ENCODE measurements around the gene RNASET2.

RNASET2 gene

DNA sequence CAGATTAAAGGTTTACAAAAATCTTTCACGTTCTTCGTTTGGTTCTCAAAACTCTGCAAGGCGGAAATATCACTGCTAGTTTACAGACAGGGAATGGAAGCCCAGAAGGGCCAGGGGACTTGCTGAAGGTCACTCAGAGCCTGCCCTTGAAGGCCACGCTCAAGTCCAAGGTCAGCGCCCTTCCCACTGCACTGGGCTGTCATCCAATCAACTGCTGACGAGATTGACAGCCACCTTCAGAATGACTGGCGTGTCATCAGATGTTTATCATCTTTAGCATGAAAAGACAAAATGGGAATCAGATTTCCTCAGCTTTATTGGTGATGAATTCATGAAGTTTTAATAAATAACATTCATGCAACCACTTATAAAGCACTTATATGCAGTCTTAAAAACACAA lies 16.5 kb downstream of the RNASET2 start:
- Mint-ChIP-seq H3K4me3 (no peak overlapping the region), H3K36me3 (ENCODE audit: low read depth) (peaks cover 55% of the 10 kb centered on the region), H3K4me1 (peaks cover 18% of the 10 kb centered on the region), H3K27me3 (ENCODE audit: low read depth, poor library complexity) (peaks cover 3% of the 10 kb centered on the region), H3K9me3 (peaks cover 20% of the 10 kb centered on the region), H3K27ac (no peak overlapping the region)
- DNase-seq = no peak
- TF ChIP-seq, protein P1, sequence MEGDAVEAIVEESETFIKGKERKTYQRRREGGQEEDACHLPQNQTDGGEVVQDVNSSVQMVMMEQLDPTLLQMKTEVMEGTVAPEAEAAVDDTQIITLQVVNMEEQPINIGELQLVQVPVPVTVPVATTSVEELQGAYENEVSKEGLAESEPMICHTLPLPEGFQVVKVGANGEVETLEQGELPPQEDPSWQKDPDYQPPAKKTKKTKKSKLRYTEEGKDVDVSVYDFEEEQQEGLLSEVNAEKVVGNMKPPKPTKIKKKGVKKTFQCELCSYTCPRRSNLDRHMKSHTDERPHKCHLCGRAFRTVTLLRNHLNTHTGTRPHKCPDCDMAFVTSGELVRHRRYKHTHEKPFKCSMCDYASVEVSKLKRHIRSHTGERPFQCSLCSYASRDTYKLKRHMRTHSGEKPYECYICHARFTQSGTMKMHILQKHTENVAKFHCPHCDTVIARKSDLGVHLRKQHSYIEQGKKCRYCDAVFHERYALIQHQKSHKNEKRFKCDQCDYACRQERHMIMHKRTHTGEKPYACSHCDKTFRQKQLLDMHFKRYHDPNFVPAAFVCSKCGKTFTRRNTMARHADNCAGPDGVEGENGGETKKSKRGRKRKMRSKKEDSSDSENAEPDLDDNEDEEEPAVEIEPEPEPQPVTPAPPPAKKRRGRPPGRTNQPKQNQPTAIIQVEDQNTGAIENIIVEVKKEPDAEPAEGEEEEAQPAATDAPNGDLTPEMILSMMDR (IDR thresholded peaks at IDR 0.05) = no peak

- Mint-ChIP-seq H3K27ac (peak overlapping the region; percentile 14), H3K36me3 (ENCODE audit: low read depth) (peaks cover 56% of the 10 kb centered on the region), H3K4me1 (peaks cover 18% of the 10 kb centered on the region), H3K27me3 (ENCODE audit: low read depth, poor library complexity) (peaks cover 3% of the 10 kb centered on the region), H3K4me3 (no peak overlapping the region), H3K9me3 (peaks cover 17% of the 10 kb centered on the region)
- TF ChIP-seq, protein P1 (IDR thresholded peaks at IDR 0.05) = no peak
- no peak for DNase-seq
Observed at GRCh38 chr6:166939345-166939744, 17.0 kb downstream of the RNASET2 start.

GRCh38 chr6:166938704-166939103 lies 17.6 kb downstream of the RNASET2 start:
- H3K9me3 Mint-ChIP-seq = peaks cover 13% of the 10 kb centered on the region
- no peak for DNase-seq
- peaks cover 18% of the 10 kb centered on the region for H3K4me1 Mint-ChIP-seq
- no peak overlapping the region for H3K27ac Mint-ChIP-seq
- H3K27me3 Mint-ChIP-seq (ENCODE audit: low read depth, poor library complexity) = peaks cover 3% of the 10 kb centered on the region
- H3K4me3 Mint-ChIP-seq = no peak overlapping the region
- TF ChIP-seq, protein P1 (IDR thresholded peaks at IDR 0.05) = no peak
- peaks cover 49% of the 10 kb centered on the region for H3K36me3 Mint-ChIP-seq (ENCODE audit: low read depth)

GRCh38 chr6:166938150-166938549 lies 18.2 kb downstream of the RNASET2 start:
- Mint-ChIP-seq H3K27ac (no peak overlapping the region), H3K9me3 (peaks cover 8% of the 10 kb centered on the region), H3K36me3 (ENCODE audit: low read depth) (peaks cover 46% of the 10 kb centered on the region), H3K27me3 (ENCODE audit: low read depth, poor library complexity) (peaks cover 3% of the 10 kb centered on the region), H3K4me3 (no peak overlapping the region), H3K4me1 (peaks cover 18% of the 10 kb centered on the region)
- DNase-seq = no peak
- TF ChIP-seq, protein P1 (IDR thresholded peaks at IDR 0.05) = no peak

GRCh38 chr6:166937746-166938145 lies 18.6 kb downstream of the RNASET2 start:
- TF ChIP-seq, protein P1 (IDR thresholded peaks at IDR 0.05) = no peak
- H3K9me3 Mint-ChIP-seq = peaks cover 3% of the 10 kb centered on the region
- peaks cover 21% of the 10 kb centered on the region for H3K4me1 Mint-ChIP-seq
- H3K4me3 Mint-ChIP-seq = no peak overlapping the region
- H3K27ac Mint-ChIP-seq = no peak overlapping the region
- peaks cover 3% of the 10 kb centered on the region for H3K27me3 Mint-ChIP-seq (ENCODE audit: low read depth, poor library complexity)
- no peak for DNase-seq
- peaks cover 46% of the 10 kb centered on the region for H3K36me3 Mint-ChIP-seq (ENCODE audit: low read depth)

DNA sequence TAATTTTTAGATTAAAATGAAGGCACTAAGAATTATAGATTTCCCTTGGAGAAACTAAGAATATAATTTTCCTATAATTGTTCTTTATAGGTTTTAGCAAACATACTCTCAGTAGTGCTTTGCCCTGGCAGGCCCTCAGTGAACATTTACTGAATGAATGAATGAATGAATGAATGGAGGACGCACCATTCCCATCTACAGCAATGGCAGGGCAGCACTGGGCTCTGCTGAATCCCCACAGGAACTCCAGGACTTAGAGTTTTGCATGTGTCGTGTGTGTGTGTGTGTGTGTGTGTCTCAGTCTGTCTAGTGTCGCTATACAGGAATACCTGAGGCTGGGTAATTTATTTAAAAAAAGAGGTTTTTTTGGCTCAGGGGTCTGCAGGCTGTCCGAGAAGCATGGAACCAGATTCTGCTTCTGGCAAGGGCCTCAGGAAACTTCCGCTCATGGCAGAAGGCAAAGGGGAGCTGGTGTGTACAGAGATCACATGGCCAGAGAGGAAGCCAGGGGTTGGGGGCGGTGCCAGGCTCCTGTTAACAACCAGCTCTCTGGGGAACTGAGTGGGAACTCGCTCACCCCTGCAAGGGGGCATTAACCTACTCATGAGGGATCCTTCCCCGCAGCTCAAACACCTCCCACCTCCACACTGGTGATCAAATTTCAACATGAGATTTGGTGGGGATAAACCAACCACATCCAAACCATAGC lies 20.1 kb downstream of the RNASET2 start:
- Mint-ChIP-seq H3K9me3 (peaks cover 3% of the 10 kb centered on the region), H3K27ac (no peak overlapping the region), H3K4me3 (no peak overlapping the region), H3K36me3 (ENCODE audit: low read depth) (peaks cover 43% of the 10 kb centered on the region), H3K4me1 (peaks cover 34% of the 10 kb centered on the region), H3K27me3 (ENCODE audit: low read depth, poor library complexity) (peaks cover 3% of the 10 kb centered on the region)
- peak; percentile 32 for DNase-seq
- TF ChIP-seq, protein P1 (IDR thresholded peaks at IDR 0.05) = no peak
